Transverse colon (tissue), 4 donors: ENCODE data around the gene DDX1.

ENCODE experiments used
- EP300 ChIP-seq: sonication (generic); formaldehyde crosslinking; IDR thresholded peaks from one replicate; pipeline ENCODE4 v1.6.1; 2017; ENCODE audit warnings: antibody characterized with exemption, low read depth
- POLR2A ChIP-seq: fragments of 450-650 bp; IDR thresholded peaks from one replicate; pipeline ENCODE4 v1.6.1; 2016; ENCODE audit warnings: antibody characterized with exemption, mild to moderate bottlenecking, moderate library complexity
- POLR2AphosphoS5 ChIP-seq, 3 donors: sonication (generic); formaldehyde crosslinking; IDR thresholded peaks; one replicate each; pipeline ENCODE4 v1.6.1; 2016; ENCODE audit warnings: antibody characterized with exemption in 3 of 3
- TF ChIP-seq, protein P1 (sequence below), 5 experiments: fragments of 200-600 bp in 3 of 5; fragments of 450-650 bp in 2 of 5; sonication (generic) in 3 of 5; IDR thresholded peaks; 1 replicate in 2 of 5; 2 replicates in 3 of 5; pipeline ENCODE4 v1.5.1; 2016 to 2017; ENCODE audit warnings: antibody characterized with exemption in 5 of 5, inconsistent platforms in 3 of 5, mild to moderate bottlenecking in 2 of 5, moderate library complexity in 1 of 5

DNA sequence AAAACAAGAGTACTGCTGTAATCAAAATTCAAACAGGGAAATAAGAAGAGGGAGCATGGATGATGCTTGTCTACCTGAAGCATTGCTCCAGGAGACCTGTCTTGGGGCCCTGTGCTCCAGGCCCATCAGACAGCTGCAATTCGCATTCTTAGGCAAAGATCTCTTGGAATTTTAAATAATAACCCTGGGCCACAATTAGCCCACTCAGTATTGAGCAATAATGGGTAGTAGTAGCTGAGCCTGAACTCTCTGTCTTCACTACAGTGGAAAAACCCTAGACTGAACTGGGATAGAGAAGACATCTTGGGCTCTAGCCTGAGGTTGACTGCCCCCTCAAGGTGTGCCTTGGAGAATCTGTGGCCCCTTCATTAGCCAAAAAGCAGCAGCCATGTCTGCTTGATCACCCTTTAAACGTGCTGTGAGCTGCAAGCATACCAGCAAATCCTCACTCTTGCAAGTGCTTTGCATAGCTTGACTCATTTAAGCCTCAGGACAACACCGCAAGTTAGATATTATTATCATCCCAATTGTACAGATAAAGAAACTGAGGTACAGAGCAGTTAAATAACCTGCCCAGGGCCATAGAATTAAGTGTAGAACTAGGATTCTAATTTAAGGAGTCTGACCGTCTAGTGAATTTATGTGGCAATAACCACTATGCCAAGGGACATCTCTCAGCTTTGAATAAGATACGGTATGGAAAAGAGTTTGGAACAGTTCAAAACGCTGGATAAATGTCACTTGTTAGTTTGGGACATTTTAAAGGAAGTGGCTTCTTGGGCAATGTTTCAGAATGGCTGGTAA lies 69.0 kb downstream of the DDX1 start:
- TF ChIP-seq POLR2A (no peak), EP300 (no peak), POLR2AphosphoS5 (IDR thresholded peaks at IDR 0.05) (no peak)
- TF ChIP-seq, protein P1, sequence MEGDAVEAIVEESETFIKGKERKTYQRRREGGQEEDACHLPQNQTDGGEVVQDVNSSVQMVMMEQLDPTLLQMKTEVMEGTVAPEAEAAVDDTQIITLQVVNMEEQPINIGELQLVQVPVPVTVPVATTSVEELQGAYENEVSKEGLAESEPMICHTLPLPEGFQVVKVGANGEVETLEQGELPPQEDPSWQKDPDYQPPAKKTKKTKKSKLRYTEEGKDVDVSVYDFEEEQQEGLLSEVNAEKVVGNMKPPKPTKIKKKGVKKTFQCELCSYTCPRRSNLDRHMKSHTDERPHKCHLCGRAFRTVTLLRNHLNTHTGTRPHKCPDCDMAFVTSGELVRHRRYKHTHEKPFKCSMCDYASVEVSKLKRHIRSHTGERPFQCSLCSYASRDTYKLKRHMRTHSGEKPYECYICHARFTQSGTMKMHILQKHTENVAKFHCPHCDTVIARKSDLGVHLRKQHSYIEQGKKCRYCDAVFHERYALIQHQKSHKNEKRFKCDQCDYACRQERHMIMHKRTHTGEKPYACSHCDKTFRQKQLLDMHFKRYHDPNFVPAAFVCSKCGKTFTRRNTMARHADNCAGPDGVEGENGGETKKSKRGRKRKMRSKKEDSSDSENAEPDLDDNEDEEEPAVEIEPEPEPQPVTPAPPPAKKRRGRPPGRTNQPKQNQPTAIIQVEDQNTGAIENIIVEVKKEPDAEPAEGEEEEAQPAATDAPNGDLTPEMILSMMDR (IDR thresholded peaks at IDR 0.05), result no peak
